IMR-90 (cell line): ENCODE measurements around the gene CNTNAP3. TPM values are rescaled to one million over a fixed set of nuclear protein-coding genes. Genes with fewer than 3 reads are reported as not detected.
"Not testable (repeated sequence)": the region's sequence is repeated elsewhere in the genome, so short reads cannot be mapped to it uniquely, and the experiment has no call there.

Source experiments
- ATAC-seq: fragments of 200-7000 bp; cut with Tn5 transposase; 2 replicates; pipeline ENCODE4 v1.9.1; 2020; ENCODE audit warnings: low read depth, mild to moderate bottlenecking, moderate library complexity
- BruUV-seq: library from RNA; stranded (reverse); fragments of 400-500 nt; replicated peaks from 2 replicates; lab custom pipeline; 2021; lab: Mats Ljungman, UMichigan
- CTCF ChIA-PET: fragments of 300-600 bp; formaldehyde crosslinking; extraction: SDS; loops from one replicate; lab custom pipeline; 2021; ENCODE audit warnings: antibody characterized with exemption; lab: Yijun Ruan, JAX
- POLR2A ChIA-PET: fragments of 300-600 bp; sonication (Branson Sonifier 250); formaldehyde crosslinking; loops from one replicate; lab custom pipeline; 2022; ENCODE audit warnings: antibody characterized with exemption; ENCODE audit not compliant: unreplicated experiment; lab: Charles Lee
- DNase-seq: peaks from one replicate; pipeline ENCODE4 v3.0.0; 2013
- H2AFZ ChIP-seq: replicated peaks from 2 replicates; pipeline ENCODE3; 2013; ENCODE audit warnings: low read length, mild to moderate bottlenecking; ENCODE audit not compliant: poor library complexity
- H2AK5ac ChIP-seq: 2 replicates; pipeline ENCODE4 v1.6.1; 2013; ENCODE audit warnings: low read depth, low read length, inconsistent platforms
- H2AK9ac ChIP-seq: replicated peaks from 2 replicates; pipeline ENCODE3; 2013; ENCODE audit warnings: mild to moderate bottlenecking, low read depth, low read length, moderate library complexity; ENCODE audit not compliant: poor library complexity
- H2BK120ac ChIP-seq: 2 replicates; pipeline ENCODE4 v1.6.1; 2013; ENCODE audit warnings: low read depth, low read length, inconsistent platforms
- H2BK15ac ChIP-seq: 3 replicates; pipeline ENCODE4 v1.6.1; 2013; ENCODE audit warnings: low read depth, low read length, inconsistent platforms
- H2BK20ac ChIP-seq: 2 replicates; pipeline ENCODE4 v1.6.1; 2013; ENCODE audit warnings: low read depth, mild to moderate bottlenecking, inconsistent platforms, low read length, moderate library complexity
- H2BK5ac ChIP-seq: 2 replicates; pipeline ENCODE4 v1.6.1; 2013; ENCODE audit warnings: mild to moderate bottlenecking, low read depth, low read length, inconsistent platforms; ENCODE audit not compliant: poor library complexity, severe bottlenecking
- H3K14ac ChIP-seq: replicated peaks from 2 replicates; pipeline ENCODE4 v1.6.1; 2013; ENCODE audit warnings: low read depth, low read length, inconsistent platforms
- H3K18ac ChIP-seq: 2 replicates; pipeline ENCODE4 v1.6.1; 2013; ENCODE audit warnings: low read depth, low read length, control low read depth
- H3K23ac ChIP-seq: 2 replicates; pipeline ENCODE4 v1.6.1; 2013; ENCODE audit warnings: low read depth, low read length, inconsistent platforms
- H3K27ac ChIP-seq: 2 replicates; pipeline ENCODE4 v1.5.1; 2013; ENCODE audit warnings: mild to moderate bottlenecking, control low read depth, low read length; ENCODE audit not compliant: insufficient read depth
- H3K27me3 ChIP-seq: 2 replicates; pipeline ENCODE4 v1.6.1; 2013; ENCODE audit warnings: low read length; ENCODE audit not compliant: control insufficient read depth, insufficient read depth
- H3K36me3 ChIP-seq: 2 replicates; pipeline ENCODE4 v1.6.1; 2013; ENCODE audit warnings: low read length, mixed read lengths; ENCODE audit not compliant: control insufficient read depth, insufficient read depth
- H3K4ac ChIP-seq: 2 replicates; pipeline ENCODE4 v1.6.1; 2013; ENCODE audit warnings: low read depth, low read length, inconsistent platforms
- H3K4me1 ChIP-seq: 2 replicates; pipeline ENCODE4 v1.6.1; 2013; ENCODE audit warnings: low read length, mixed read lengths; ENCODE audit not compliant: control insufficient read depth, insufficient read depth
- H3K4me2 ChIP-seq: 2 replicates; pipeline ENCODE4 v1.6.1; 2013; ENCODE audit warnings: low read depth, mild to moderate bottlenecking, control low read depth, low read length, moderate library complexity
- H3K4me3 ChIP-seq: 2 replicates; pipeline ENCODE4 v1.5.1; 2013; ENCODE audit warnings: low read depth, mild to moderate bottlenecking, control low read depth, low read length, moderate library complexity; ENCODE audit not compliant: insufficient read depth
- H3K56ac ChIP-seq: 2 replicates; pipeline ENCODE4 v1.6.1; 2013; ENCODE audit warnings: low read length, inconsistent platforms; ENCODE audit not compliant: insufficient read depth; ENCODE audit errors: extremely low read depth
- H3K79me1 ChIP-seq, 2 experiments: 2 replicates each; pipeline ENCODE4 v1.6.1; 2013; ENCODE audit warnings: low read length in 2 of 2, inconsistent platforms in 1 of 2, low read depth in 1 of 2
- H3K9ac ChIP-seq: 2 replicates; pipeline ENCODE4 v1.6.1; 2013; ENCODE audit warnings: low read depth, low read length, control low read depth
- H3K9me1 ChIP-seq: 2 replicates; pipeline ENCODE4 v1.6.1; 2013; ENCODE audit warnings: low read length, inconsistent platforms; ENCODE audit not compliant: insufficient read depth
- H3K9me3 ChIP-seq: 2 replicates; pipeline ENCODE4 v1.6.1; 2013; ENCODE audit warnings: low read length; ENCODE audit not compliant: control insufficient read depth, insufficient read depth
- H4K20me1 ChIP-seq: 2 replicates; pipeline ENCODE4 v1.6.1; 2013; ENCODE audit warnings: low read length, inconsistent platforms; ENCODE audit not compliant: insufficient read depth
- H4K5ac ChIP-seq: 2 replicates; pipeline ENCODE4 v1.6.1; 2013; ENCODE audit warnings: mild to moderate bottlenecking, low read depth, low read length, control low read depth
- H4K8ac ChIP-seq, 2 experiments: 2 replicates each; pipeline ENCODE4 v1.6.1; 2013; ENCODE audit warnings: low read depth in 2 of 2, low read length in 2 of 2, control low read depth in 1 of 2, inconsistent platforms in 1 of 2
- H4K91ac ChIP-seq: 2 replicates; pipeline ENCODE4 v1.6.1; 2013; ENCODE audit warnings: low read depth, low read length, inconsistent platforms; ENCODE audit not compliant: insufficient read depth
- WGBS, 2 experiments: methylation state at CpG; one replicate each; pipeline versions ENCODE4 v1.1.5 to v1.1.7; 2013; ENCODE audit warnings: missing lambda C conversion rate in 2 of 2; ENCODE audit not compliant: insufficient read length in 1 of 2; ENCODE audit errors: extremely low coverage in 2 of 2; 5-methylcytosine and 5-hydroxymethylcytosine counted together
- dilution Hi-C: fragments of 300-500 bp; cut with HindIII; formaldehyde crosslinking; loops from one replicate; pipeline ENCODE4 v1.14.3; 2018; ENCODE audit warnings: low sequenced_read_pairs; ENCODE audit not compliant: unreplicated experiment
- in situ Hi-C: fragments of 300-500 bp; cut with MboI; formaldehyde crosslinking; loops from 3 replicates; pipeline ENCODE4 v1.14.3; 2019; ENCODE audit warnings: low sequenced_read_pairs, inconsistent platforms, mixed read lengths
- intact Hi-C: fragments of 100-400 bp; cut with micrococcal nuclease; formaldehyde crosslinking; loops from 2 replicates; pipeline ENCODE4 v1.10.0; 2022
- polyA plus RNA-seq, 3 experiments: library from polyadenylated mRNA; depleted of rRNA; stranded (reverse); fragments of >200 nt; gene quantifications; 2 replicates each; pipeline ENCODE4 v1.2.3, GENCODE V29; 2012; ENCODE audit warnings: low replicate concordance in 1 of 3
- total RNA-seq: library from RNA; depleted of rRNA; stranded (reverse); fragments of >200 nt; gene quantifications from 2 replicates; pipeline ENCODE4 v1.2.3, GENCODE V29; 2012

Gene CNTNAP3
- total and polyA plus RNA-seq, 2 of the 4 experiments (the other 2 are of a cell fraction): 0.90 to 1.2 TPM

DNA sequence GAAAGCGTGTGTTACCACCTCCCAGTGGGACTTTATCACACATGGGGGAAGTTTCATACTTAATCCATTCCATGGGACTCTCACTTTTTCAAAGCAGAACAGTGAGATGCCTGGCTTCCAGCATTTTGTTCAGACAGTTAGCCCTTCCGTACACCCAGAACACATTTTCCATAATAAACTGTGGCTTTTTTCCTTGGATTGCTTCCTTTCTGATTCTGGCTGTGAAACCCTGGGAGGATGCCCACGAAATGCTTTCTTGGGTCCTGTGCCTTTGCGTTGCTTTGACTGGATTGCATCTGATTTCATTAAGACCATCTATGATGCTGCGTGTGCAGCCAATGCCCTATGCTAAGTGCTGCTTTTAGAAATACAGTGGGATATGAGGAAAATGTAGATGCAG lies 259.1 kb downstream of the CNTNAP3 start:
- CTCF ChIA-PET, H2AK5ac ChIP-seq, H4K91ac ChIP-seq, H3K9ac ChIP-seq, H3K4me3 ChIP-seq, H3K4ac ChIP-seq, in situ Hi-C loops, H3K27me3 ChIP-seq, H3K9me1 ChIP-seq, H3K23ac ChIP-seq, POLR2A ChIA-PET, H3K18ac ChIP-seq, H4K8ac ChIP-seq, H3K36me3 ChIP-seq, intact Hi-C loops, H3K56ac ChIP-seq, H3K27ac ChIP-seq, H3K79me1 ChIP-seq, H3K14ac ChIP-seq, ATAC-seq, dilution Hi-C loops, H3K4me2 ChIP-seq, DNase-seq, H2BK15ac ChIP-seq, H2BK20ac ChIP-seq, H2AK9ac ChIP-seq, H3K4me1 ChIP-seq, H2AFZ ChIP-seq, H4K20me1 ChIP-seq, BruUV-seq, H2BK120ac ChIP-seq, H3K9me3 ChIP-seq, H2BK5ac ChIP-seq, H4K5ac ChIP-seq: not testable (repeated sequence)
- 74% methylated on average over 2 of the region's 5 CpGs; no CpG with 5 or more reads in 1 of the 2 experiments for WGBS, 2 experiments

DNA sequence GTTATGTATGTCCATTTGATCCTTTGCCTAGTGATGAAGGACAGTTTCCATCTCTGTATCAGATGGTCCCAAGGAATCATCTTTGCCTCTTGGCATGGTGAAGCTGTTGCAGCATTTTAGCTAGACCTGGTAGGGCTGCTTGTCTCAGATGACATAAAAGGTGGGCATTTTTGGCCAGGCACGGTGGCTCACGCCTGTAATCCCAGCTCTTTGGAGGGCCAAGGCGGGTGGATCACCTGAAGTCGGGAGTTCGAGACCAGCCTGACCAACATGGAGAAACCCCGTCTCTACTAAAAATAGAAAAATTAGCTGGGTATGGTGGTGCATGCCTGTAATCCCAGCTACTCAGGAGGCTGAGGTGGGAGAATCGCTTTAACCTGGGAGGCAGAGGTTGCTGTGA lies 259.8 kb downstream of the CNTNAP3 start:
- WGBS, 2 experiments: 71% methylated on average over 4 of the region's 7 CpGs; no CpG with 5 or more reads in 1 of the 2 experiments
- H2AK5ac ChIP-seq, H3K36me3 ChIP-seq, H4K20me1 ChIP-seq, H3K4me1 ChIP-seq, DNase-seq, H3K23ac ChIP-seq, H4K91ac ChIP-seq, in situ Hi-C loops, H3K56ac ChIP-seq, H2AK9ac ChIP-seq, H3K18ac ChIP-seq, H2BK5ac ChIP-seq, dilution Hi-C loops, H2BK20ac ChIP-seq, H4K5ac ChIP-seq, H3K4ac ChIP-seq, H2BK15ac ChIP-seq, H3K9ac ChIP-seq, H3K27me3 ChIP-seq, H3K4me3 ChIP-seq, BruUV-seq, intact Hi-C loops, H2BK120ac ChIP-seq, ATAC-seq, H3K27ac ChIP-seq, CTCF ChIA-PET, H2AFZ ChIP-seq, POLR2A ChIA-PET, H3K14ac ChIP-seq, H3K79me1 ChIP-seq, H3K9me1 ChIP-seq, H3K4me2 ChIP-seq, H3K9me3 ChIP-seq, H4K8ac ChIP-seq: not testable (repeated sequence)
